ENCODE results near the gene TAL2.

The TAL2 gene

GRCh38 chr9:105693435-105694189 lies 31.4 kb downstream of the TAL2 start:
- TF ChIP-seq, protein P1, sequence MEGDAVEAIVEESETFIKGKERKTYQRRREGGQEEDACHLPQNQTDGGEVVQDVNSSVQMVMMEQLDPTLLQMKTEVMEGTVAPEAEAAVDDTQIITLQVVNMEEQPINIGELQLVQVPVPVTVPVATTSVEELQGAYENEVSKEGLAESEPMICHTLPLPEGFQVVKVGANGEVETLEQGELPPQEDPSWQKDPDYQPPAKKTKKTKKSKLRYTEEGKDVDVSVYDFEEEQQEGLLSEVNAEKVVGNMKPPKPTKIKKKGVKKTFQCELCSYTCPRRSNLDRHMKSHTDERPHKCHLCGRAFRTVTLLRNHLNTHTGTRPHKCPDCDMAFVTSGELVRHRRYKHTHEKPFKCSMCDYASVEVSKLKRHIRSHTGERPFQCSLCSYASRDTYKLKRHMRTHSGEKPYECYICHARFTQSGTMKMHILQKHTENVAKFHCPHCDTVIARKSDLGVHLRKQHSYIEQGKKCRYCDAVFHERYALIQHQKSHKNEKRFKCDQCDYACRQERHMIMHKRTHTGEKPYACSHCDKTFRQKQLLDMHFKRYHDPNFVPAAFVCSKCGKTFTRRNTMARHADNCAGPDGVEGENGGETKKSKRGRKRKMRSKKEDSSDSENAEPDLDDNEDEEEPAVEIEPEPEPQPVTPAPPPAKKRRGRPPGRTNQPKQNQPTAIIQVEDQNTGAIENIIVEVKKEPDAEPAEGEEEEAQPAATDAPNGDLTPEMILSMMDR (IDR thresholded peaks at IDR 0.05; ENCODE audit: control insufficient read depth, insufficient read depth, low read depth, low read length, missing control alignments): no peak
- DNase-seq (ENCODE audit: low read depth): no peak
- peak overlapping the region; percentile 65 for H3K4me3 ChIP-seq (ENCODE audit: control insufficient read depth, low read depth, low read length)

GRCh38 chr9:105694190-105694847 lies 32.1 kb downstream of the TAL2 start, which contains the start of gene TMEM38B:
Gene TMEM38B (plus strand): TSS chr9:105694541. CDS start chr9:105694661, 120 bp downstream.
- no peak for DNase-seq (ENCODE audit: low read depth)
- H3K4me3 ChIP-seq (ENCODE audit: control insufficient read depth, low read depth, low read length): peak within 1 kb of the TSS; percentile 65

DNA sequence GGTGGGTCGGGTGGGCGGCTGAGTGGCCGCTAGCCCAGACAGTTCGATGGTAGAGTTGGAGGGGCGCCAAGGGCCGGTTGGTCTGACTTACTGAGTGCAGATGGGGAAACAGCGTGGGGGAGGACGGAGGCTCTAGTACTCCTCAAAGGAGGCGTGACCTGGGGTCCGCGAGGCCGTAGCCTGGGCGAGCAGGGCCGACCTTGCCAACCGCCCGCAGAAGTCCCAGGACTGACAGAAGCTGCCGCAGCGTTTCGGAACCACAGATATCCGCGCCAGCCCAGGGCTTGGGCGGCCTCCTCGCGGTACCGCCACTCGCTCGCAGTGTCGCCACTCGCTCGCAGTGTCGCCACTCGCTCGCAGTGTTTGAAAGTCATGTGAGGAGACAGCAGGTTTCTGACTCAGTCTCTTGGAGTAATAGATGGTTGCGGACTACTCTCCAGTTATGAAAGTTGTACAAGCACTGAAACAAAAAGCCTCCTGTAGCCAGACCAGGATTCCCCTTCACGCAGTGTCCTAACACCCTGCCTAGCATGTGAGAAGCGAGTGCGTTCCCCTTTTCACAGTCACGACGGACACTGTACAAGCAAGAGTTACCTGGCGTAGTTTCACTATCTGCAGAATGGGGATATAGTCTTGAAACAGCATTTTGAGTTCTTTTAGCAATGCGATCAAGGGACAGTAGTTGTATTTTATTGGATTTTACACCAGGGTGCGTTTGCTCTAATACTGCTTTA lies 32.8 kb downstream of the TAL2 start:
- TF ChIP-seq, protein P1 (IDR thresholded peaks at IDR 0.05; ENCODE audit: control insufficient read depth, insufficient read depth, low read depth, low read length, missing control alignments): no peak
- DNase-seq (ENCODE audit: low read depth): no peak
- peak overlapping the region; percentile 65 for H3K4me3 ChIP-seq (ENCODE audit: control insufficient read depth, low read depth, low read length)

More at GRCh38 chr9:105694190-105694847, 32.1 kb downstream of the TAL2 start, which contains the start of gene TMEM38B:
- TF ChIP-seq, protein P1 (IDR thresholded peaks at IDR 0.05; ENCODE audit: control insufficient read depth, insufficient read depth, low read depth, low read length, missing control alignments): no peak

GRCh38 chr9:105696219-105696793 lies 34.0 kb downstream of the TAL2 start:
- TF ChIP-seq, protein P1 (IDR thresholded peaks at IDR 0.05; ENCODE audit: control insufficient read depth, insufficient read depth, low read depth, low read length, missing control alignments): no peak
- no peak overlapping the region for H3K4me3 ChIP-seq (ENCODE audit: control insufficient read depth, low read depth, low read length)
- DNase-seq (ENCODE audit: low read depth): no peak

GRCh38 chr9:105697871-105698270 lies 35.6 kb downstream of the TAL2 start:
- DNase-seq (ENCODE audit: low read depth): no peak
- TF ChIP-seq, protein P1 (IDR thresholded peaks at IDR 0.05; ENCODE audit: control insufficient read depth, insufficient read depth, low read depth, low read length, missing control alignments): no peak
- no peak overlapping the region for H3K4me3 ChIP-seq (ENCODE audit: control insufficient read depth, low read depth, low read length)

DNA sequence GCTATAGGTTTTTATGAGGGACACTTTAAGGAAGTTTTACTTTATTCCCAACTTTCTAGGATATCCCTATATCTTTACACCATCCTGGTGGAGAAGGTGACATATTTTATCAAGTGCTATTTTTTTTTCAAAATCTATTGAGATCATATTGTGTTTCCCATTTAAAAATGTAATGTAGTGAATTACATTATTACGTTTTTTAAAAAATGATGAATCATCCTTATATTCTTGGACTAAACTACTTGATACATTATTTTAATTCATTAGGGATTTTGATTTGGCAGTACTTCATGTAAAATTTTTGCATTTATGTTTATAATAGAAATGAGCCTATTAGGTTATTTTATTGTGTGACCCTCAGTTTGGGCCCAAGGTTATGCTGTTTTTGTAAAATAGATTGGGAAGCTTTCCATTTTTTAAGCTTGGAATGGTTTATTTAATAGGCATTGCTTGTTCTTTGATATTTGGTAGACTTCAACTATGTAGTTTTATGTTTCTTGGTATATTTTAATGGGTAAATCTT lies 36.2 kb downstream of the TAL2 start:
- TF ChIP-seq, protein P1 (IDR thresholded peaks at IDR 0.05; ENCODE audit: control insufficient read depth, insufficient read depth, low read depth, low read length, missing control alignments): no peak
- no peak for DNase-seq (ENCODE audit: low read depth)
- no peak overlapping the region for H3K4me3 ChIP-seq (ENCODE audit: control insufficient read depth, low read depth, low read length)

All from AG09309 (cell line).